Cardiac muscle cell (in vitro differentiated cells and primary cell): ENCODE results near the gene USP16. TPM values are rescaled to one million over a fixed set of nuclear protein-coding genes. Genes with fewer than 3 reads are reported as not detected.
"Not testable (repeated sequence)": the region's sequence is repeated elsewhere in the genome, so short reads cannot be mapped to it uniquely, and the experiment has no call there.

Experiments used
- DNase-seq, 2 donors: peaks; one replicate each; pipeline versions ENCODE4 v3.0.0 to v3.0.0-alpha.2; 2010 to 2017; ENCODE audit warnings: low read depth in 1 of 2, low spot score in 1 of 2
- H3K27ac ChIP-seq: fragments of 200-600 bp; sonication (generic); 2 replicates; pipeline ENCODE4 v1.5.1; 2016
- H3K27me3 ChIP-seq: fragments of 200-600 bp; sonication (generic); 2 replicates; pipeline ENCODE4 v1.6.0; 2016; ENCODE audit warnings: control low read depth
- H3K36me3 ChIP-seq: fragments of 200-600 bp; sonication (generic); 2 replicates; pipeline ENCODE4 v1.5.1; 2016; ENCODE audit warnings: control low read depth
- H3K4me1 ChIP-seq: fragments of 200-600 bp; sonication (generic); 2 replicates; pipeline ENCODE4 v1.8.1; 2017; ENCODE audit warnings: low read depth, mild to moderate bottlenecking, mixed run types
- H3K4me3 ChIP-seq: fragments of 200-600 bp; sonication (generic); 2 replicates; pipeline ENCODE4 v1.5.1; 2016; ENCODE audit warnings: mild to moderate bottlenecking
- H3K9me3 ChIP-seq: fragments of 200-600 bp; sonication (generic); 2 replicates; pipeline ENCODE4 v1.5.1; 2017; ENCODE audit warnings: low read depth, mild to moderate bottlenecking, control low read depth
- CTCF ChIP-seq: IDR thresholded peaks from 2 replicates; pipeline ENCODE4 v1.5.1; 2012; ENCODE audit warnings: low read depth, mild to moderate bottlenecking, low read length
- polyA plus RNA-seq: library from polyadenylated mRNA; unstranded; fragments of >200 nt; fragmentation: Nextera tagmentation; extraction: Ambion mirVana; gene quantifications from 2 replicates; pipeline ENCODE4 v1.2.1, GENCODE V29; 2016
- total RNA-seq: library from RNA; depleted of rRNA; stranded (reverse); fragments of >200 nt; gene quantifications from 2 replicates; pipeline ENCODE4 v1.2.3, GENCODE V29; 2016

The USP16 gene
- total and polyA plus RNA-seq, 2 experiments from 2014 or later = 11.5 to 28.1 TPM

DNA sequence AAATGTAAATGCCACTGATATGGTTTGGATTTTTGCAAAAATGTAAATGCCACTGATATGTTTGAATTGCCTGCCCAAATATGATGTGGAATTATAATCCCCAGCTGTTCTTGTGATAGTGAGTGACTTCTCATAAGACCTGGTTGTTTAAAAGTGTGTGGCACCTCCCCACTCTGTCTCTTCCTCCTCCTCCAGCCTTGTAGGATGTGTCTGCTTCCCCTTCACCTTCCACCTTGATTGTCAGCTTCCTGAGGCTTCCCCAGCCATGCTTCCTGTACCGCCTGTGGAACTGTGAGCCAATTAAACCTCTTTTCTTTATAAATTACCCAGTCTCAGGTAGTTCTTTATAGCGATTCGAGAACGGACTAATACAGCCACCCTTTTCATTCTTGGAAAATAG lies 50.3 kb downstream of the USP16 start:
- DNase-seq = no peak
- H3K9me3 ChIP-seq = no peaks in the 10 kb centered on the region
- H3K4me1 ChIP-seq = peaks cover 11% of the 10 kb centered on the region
- TF ChIP-seq CTCF = no peak
- peaks cover 3% of the 10 kb centered on the region for H3K36me3 ChIP-seq
- no peak overlapping the region for H3K4me3 ChIP-seq
- no peak overlapping the region for H3K27ac ChIP-seq
- no peaks in the 10 kb centered on the region for H3K27me3 ChIP-seq

- Histone ChIP-seq H3K4me3 (no peak overlapping the region), H3K9me3 (no peaks in the 10 kb centered on the region), H3K27ac (no peak overlapping the region), H3K27me3 (no peaks in the 10 kb centered on the region), H3K4me1 (peaks cover 11% of the 10 kb centered on the region), H3K36me3 (no peaks in the 10 kb centered on the region)
- no peak for DNase-seq
- TF ChIP-seq CTCF = no peak
These were observed 51.4 kb downstream of the USP16 start for GRCh38 chr21:29075706-29076466.

DNA sequence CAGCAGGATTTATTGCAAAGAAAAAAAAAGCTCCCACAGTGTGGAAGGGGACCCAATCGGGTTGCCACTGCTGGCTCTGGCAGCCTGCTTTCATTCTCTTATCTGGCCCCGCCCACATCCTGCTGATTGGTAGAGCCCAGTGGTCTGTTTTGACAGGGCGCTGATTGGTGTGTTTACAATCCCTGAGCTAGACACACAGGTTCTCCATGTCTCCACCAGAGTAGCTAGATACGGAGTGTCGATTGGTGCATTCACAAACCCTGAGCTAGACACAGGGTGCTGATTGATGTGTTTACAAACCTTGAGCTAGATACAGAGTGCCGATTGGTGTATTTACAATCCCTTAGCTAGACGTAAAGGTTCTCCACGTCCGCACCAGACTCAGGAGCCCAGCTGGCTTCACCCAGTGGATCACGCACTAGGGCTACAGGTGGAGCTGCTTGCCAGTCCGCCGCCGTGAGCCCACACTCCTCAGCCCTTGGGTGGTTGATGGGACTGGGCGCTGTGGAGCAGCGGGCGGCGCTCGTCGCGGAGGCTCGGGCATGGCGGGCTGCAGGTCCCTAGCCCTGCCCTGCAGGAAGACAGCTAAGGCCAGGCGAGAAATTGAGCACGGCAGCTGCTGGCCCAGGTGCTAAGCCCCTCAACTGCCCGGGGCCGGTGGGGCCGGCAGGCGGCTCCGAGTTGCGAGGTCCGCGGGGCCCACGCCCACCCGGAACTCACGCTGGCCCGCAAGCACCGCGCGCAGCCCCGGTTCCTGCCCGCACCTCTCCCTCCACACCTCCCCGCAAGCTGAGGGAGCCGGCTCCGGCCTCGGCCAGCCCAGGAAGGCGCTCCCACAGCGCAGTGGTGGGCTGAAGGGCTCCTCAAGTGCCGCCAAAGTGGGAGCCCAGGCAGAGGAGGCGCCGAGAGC lies 52.5 kb downstream of the USP16 start:
- not testable (repeated sequence) for H3K9me3 ChIP-seq, H3K4me1 ChIP-seq, H3K27ac ChIP-seq, H3K36me3 ChIP-seq, H3K27me3 ChIP-seq, H3K4me3 ChIP-seq
- DNase-seq = peak in 1 of 2 donors; percentile 43

- Histone ChIP-seq H3K4me3 (no peak overlapping the region), H3K27ac (no peak overlapping the region), H3K4me1 (no peaks in the 10 kb centered on the region), H3K27me3 (no peaks in the 10 kb centered on the region), H3K36me3 (no peaks in the 10 kb centered on the region), H3K9me3 (no peaks in the 10 kb centered on the region)
- DNase-seq = peak in 1 of 2 donors; percentile 58
- no peak for TF ChIP-seq CTCF
These were observed 53.2 kb downstream of the USP16 start for GRCh38 chr21:29077651-29078090.

DNA sequence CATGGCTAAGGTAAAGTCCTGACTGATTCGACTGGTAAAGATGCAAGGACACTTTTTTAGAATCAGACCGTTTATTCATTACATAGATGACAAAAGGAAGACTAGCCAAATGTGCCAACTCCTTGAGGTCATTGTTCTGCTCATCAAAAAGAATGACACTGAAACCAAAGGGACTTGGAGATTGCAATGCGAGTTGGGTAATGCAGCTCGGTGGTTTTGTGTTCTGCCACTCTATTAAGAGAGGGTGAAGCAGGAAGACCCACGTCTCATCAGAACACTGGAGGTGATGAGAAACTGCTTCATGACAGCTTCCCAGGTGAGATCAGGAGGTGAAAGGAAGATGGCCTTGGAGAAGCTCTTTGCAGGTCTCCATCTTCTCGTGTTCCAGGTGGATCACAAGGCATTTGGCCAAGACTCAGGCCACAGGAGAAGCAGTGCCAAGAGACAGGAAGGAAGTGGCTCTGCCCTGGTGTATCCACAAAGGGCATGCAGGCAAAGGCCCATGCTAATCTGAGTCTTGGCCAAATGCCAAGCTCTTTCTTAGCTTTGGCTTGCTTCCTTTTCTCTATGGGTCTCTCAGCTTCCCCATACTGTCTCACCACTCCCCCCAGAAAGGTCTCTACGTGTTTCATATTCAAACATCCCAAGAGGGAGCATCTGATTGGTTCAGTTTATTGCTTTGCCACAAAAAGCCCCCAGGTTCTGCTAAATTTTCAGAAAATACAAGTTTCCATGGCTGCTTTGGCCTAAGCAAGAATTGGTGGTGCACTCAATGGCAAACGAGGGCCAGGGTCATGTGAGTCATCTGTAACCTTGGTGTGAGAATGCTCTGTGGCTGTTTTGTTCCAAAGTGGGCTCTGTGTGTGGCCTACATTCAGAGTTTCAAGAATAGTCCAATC lies 54.6 kb downstream of the USP16 start:
- TF ChIP-seq CTCF = no peak
- Histone ChIP-seq H3K36me3 (no peaks in the 10 kb centered on the region), H3K4me3 (no peak overlapping the region), H3K9me3 (no peaks in the 10 kb centered on the region), H3K27me3 (no peaks in the 10 kb centered on the region), H3K27ac (no peak overlapping the region), H3K4me1 (no peaks in the 10 kb centered on the region)
- no peak for DNase-seq
